Erythroblast (primary cell): ENCODE results near the gene CLEC4G.

Source experiments
- GATA1 ChIP-seq: IDR thresholded peaks from 2 replicates; pipeline ENCODE4 v1.6.1; 2011; ENCODE audit warnings: low read depth, mild to moderate bottlenecking, control low read depth, low read length, moderate library complexity
- POLR2A ChIP-seq: IDR thresholded peaks from 2 replicates; pipeline ENCODE4 v1.6.1; 2011; ENCODE audit warnings: mild to moderate bottlenecking, low read length

- TF ChIP-seq POLR2A: no peak
- TF ChIP-seq GATA1: no peak
These were observed 13.2 kb upstream of the CLEC4G start for GRCh38 chr19:7744871-7745650.
